BE2C (cell line): ENCODE results near the gene CENPU.

Experiments used
- DNase-seq: peaks from one replicate; pipeline ENCODE4 v3.0.0-alpha.2; 2020
- H3K27me3 ChIP-seq: fragments of 250-450 bp; sonication (Bioruptor Pico); 2 replicates; pipeline ENCODE4 v1.5.1; 2020; ENCODE audit warnings: mild to moderate bottlenecking
- H3K36me3 ChIP-seq: fragments of 250-450 bp; sonication (Bioruptor Pico); 2 replicates; pipeline ENCODE4 v1.5.1; 2020; ENCODE audit warnings: mild to moderate bottlenecking
- H3K4me1 ChIP-seq: fragments of 250-450 bp; sonication (Bioruptor Pico); 2 replicates; pipeline ENCODE4 v1.5.1; 2020
- H3K4me3 ChIP-seq: 2 replicates; pipeline ENCODE4 v1.5.1; 2011; ENCODE audit warnings: low read depth, low read length
- H3K9me3 ChIP-seq: fragments of 250-450 bp; sonication (Bioruptor Pico); 2 replicates; pipeline ENCODE4 v1.5.1; 2020
- TF ChIP-seq, protein P1 (sequence below): IDR thresholded peaks from 2 replicates; pipeline ENCODE4 v1.5.1; 2012; ENCODE audit warnings: mild to moderate bottlenecking, low read depth, low read length

The CENPU gene

GRCh38 chr4:184764601-184765000 is 30.7 kb upstream of the CENPU start:
- H3K36me3 ChIP-seq, result peaks cover 19% of the 10 kb centered on the region
- TF ChIP-seq, protein P1, sequence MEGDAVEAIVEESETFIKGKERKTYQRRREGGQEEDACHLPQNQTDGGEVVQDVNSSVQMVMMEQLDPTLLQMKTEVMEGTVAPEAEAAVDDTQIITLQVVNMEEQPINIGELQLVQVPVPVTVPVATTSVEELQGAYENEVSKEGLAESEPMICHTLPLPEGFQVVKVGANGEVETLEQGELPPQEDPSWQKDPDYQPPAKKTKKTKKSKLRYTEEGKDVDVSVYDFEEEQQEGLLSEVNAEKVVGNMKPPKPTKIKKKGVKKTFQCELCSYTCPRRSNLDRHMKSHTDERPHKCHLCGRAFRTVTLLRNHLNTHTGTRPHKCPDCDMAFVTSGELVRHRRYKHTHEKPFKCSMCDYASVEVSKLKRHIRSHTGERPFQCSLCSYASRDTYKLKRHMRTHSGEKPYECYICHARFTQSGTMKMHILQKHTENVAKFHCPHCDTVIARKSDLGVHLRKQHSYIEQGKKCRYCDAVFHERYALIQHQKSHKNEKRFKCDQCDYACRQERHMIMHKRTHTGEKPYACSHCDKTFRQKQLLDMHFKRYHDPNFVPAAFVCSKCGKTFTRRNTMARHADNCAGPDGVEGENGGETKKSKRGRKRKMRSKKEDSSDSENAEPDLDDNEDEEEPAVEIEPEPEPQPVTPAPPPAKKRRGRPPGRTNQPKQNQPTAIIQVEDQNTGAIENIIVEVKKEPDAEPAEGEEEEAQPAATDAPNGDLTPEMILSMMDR, result no peak
- no peaks in the 10 kb centered on the region for H3K27me3 ChIP-seq
- H3K4me1 ChIP-seq, result no peaks in the 10 kb centered on the region
- no peak overlapping the region for H3K4me3 ChIP-seq
- DNase-seq, result no peak
- no peaks in the 10 kb centered on the region for H3K9me3 ChIP-seq

- H3K4me1 ChIP-seq, result no peaks in the 10 kb centered on the region
- no peaks in the 10 kb centered on the region for H3K27me3 ChIP-seq
- no peak overlapping the region for H3K4me3 ChIP-seq
- TF ChIP-seq, protein P1, result no peak
- H3K36me3 ChIP-seq, result peaks cover 20% of the 10 kb centered on the region
- no peak for DNase-seq
- no peaks in the 10 kb centered on the region for H3K9me3 ChIP-seq
Observed at GRCh38 chr4:184763150-184763780, 29.4 kb upstream of the CENPU start.

DNA sequence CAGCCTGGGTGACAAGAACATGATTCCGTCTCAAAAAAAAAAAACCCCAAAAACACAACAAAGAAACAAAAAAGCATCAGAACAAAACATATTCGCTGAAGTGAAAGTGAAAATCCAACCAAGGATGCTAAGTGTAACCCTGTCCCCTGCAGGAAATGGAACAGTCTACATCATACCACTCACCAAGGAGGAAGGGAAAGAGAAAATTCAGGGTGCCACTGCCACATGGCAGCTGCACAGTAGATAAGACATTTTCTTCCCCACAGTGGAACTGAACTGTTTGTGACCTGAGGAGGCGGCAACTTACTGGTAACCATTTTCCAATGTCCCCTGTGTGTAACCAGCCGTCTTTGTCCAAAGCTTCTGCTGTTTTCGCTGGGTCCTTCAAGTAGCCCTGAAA is 28.2 kb upstream of the CENPU start:
- TF ChIP-seq, protein P1, result no peak

DNA sequence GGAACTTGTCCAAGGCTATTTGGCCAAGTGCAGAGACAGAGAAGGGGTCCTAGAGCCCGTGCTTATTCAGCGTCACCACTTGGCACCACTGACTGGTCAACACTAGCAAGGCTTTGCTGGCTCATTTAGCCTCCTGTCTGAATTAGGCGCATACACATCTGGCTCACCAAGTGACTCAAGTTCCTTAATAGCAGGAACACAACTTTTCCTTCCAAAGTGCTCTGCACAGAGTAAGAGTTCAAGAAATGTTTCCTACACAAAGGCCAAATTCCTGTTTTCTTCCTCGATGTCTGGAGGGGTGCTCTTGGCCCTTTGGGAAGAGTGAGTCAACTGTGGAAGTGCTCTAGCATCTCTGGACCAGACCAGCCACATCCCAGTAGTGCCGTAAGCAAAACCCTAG is 26.8 kb upstream of the CENPU start:
- no peak for DNase-seq
- no peaks in the 10 kb centered on the region for H3K9me3 ChIP-seq
- no peaks in the 10 kb centered on the region for H3K4me1 ChIP-seq
- H3K4me3 ChIP-seq, result no peak overlapping the region
- H3K36me3 ChIP-seq, result peaks cover 17% of the 10 kb centered on the region
- TF ChIP-seq, protein P1, result no peak
- no peaks in the 10 kb centered on the region for H3K27me3 ChIP-seq

More for the DNA sequence above, 28.2 kb upstream of the CENPU start:
- no peaks in the 10 kb centered on the region for H3K4me1 ChIP-seq
- no peaks in the 10 kb centered on the region for H3K27me3 ChIP-seq
- no peak for DNase-seq
- no peak overlapping the region for H3K4me3 ChIP-seq
- peaks cover 23% of the 10 kb centered on the region for H3K36me3 ChIP-seq
- no peaks in the 10 kb centered on the region for H3K9me3 ChIP-seq

DNA sequence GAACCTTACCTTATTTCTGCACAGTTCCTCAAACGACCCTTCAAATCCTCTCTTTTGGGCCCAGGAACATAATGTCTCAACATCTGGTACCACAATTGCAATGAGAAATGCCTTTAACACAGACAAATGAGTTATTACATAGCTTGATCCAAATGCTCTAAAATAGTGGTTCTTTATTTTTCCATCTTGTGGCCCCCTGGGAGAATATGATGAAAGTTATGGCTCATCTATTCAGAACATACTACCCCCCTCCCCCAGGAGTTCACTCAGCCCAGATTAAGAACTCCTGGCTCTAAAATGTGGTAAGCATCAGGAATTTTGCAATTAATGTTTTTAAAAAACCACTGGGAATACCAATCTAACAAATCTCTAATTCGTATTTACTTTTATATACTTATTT is 23.9 kb upstream of the CENPU start:
- no peaks in the 10 kb centered on the region for H3K27me3 ChIP-seq
- no peaks in the 10 kb centered on the region for H3K4me1 ChIP-seq
- no peaks in the 10 kb centered on the region for H3K9me3 ChIP-seq
- TF ChIP-seq, protein P1, result no peak
- peaks cover 17% of the 10 kb centered on the region for H3K36me3 ChIP-seq
- no peak overlapping the region for H3K4me3 ChIP-seq
- no peak for DNase-seq

DNA sequence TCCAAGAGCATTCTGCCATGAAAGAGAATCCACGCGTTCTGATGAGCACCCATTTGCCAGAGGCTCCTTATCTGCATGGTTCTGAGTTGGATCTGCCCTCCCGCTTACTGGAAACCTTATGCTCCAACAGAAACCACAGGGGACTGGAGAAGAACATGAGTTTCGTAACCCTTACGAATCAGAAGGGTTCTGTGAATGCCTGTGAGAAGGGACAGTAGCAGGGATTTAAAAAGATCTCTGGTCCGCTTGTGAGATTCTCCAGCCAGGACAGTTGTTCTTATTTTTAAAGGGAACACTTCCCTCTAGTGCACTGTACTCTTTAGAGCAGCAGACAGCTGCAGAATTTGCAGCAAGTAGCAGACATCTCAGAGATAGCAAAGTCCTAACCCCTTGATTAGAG is 22.5 kb upstream of the CENPU start:
- Histone ChIP-seq H3K36me3 (peaks cover 15% of the 10 kb centered on the region), H3K9me3 (no peaks in the 10 kb centered on the region), H3K4me1 (no peaks in the 10 kb centered on the region), H3K27me3 (no peaks in the 10 kb centered on the region), H3K4me3 (no peak overlapping the region)
- TF ChIP-seq, protein P1, result no peak
- no peak for DNase-seq
